Measurements from ENCODE around the gene NSFL1C. TPM values are rescaled to one million over a fixed set of nuclear protein-coding genes. Genes with fewer than 3 reads are reported as not detected.

Gene NSFL1C
- total and polyA plus RNA-seq, 9 of the 15 experiments (the other 6 are each of a cell fraction or from before 2014, with no cell fraction given) = 20.8 to 119 (median 47.0) TPM

- Histone ChIP-seq H3K9me3 (replicated peaks; ENCODE audit: control insufficient read depth, insufficient read depth, low read depth, low read length) (no peaks in the 10 kb centered on the region), H3K4me1 (replicated peaks in 1 of 2; ENCODE audit: control insufficient read depth in 2 of 2, insufficient read depth in 2 of 2, low read length in 2 of 2) (no peaks in the 10 kb centered on the region), H3K36me3 (ENCODE audit: control insufficient read depth, insufficient read depth, low read length) (no peaks in the 10 kb centered on the region), H3K9ac (ENCODE audit: insufficient read depth in 1 of 2, low read depth in 2 of 2, low read length in 2 of 2) (no peak overlapping the region), H3K9me1 (ENCODE audit: control insufficient read depth, insufficient read depth, low read length) (no peaks in the 10 kb centered on the region), H3K79me2 (ENCODE audit: control insufficient read depth, insufficient read depth, low read length) (no peaks in the 10 kb centered on the region), H3K27ac (ENCODE audit: extremely low read depth, low read depth, low read length) (no peak overlapping the region), H3K4me2 (ENCODE audit: insufficient read depth, low read length) (no peak overlapping the region), H3K4me3 (no peak overlapping the region), H2AFZ (ENCODE audit: low read depth, low read length) (no peak overlapping the region), H4K20me1 (replicated peaks; ENCODE audit: control insufficient read depth, insufficient read depth, low read length) (no peaks in the 10 kb centered on the region), H3K27me3 (ENCODE audit: control insufficient read depth in 2 of 2, insufficient read depth in 2 of 2, low read length in 2 of 2) (peaks cover 0 to 14% of the 10 kb centered on the region in 2 experiments; a peak in 4 of 5 replicates)
- in situ Hi-C loops (cut with MboI) = no loop called here
- ChIA-PET POLR2A (no interaction called here), CTCF (ENCODE audit: low intra/inter-chr PET ratio) (no interaction called here)
- intact Hi-C loops (cut with micrococcal nuclease) = no loop called here
- ATAC-seq (no peak), DNase-seq (ENCODE audit: extremely low read depth in 1 of 4, low spot score in 3 of 4) (no peak), FAIRE-seq (no peak)
- TF ChIP-seq BRF1 (IDR thresholded peaks at IDR 0.05; ENCODE audit: borderline replicate concordance, extremely low read depth, insufficient read length) (no peak), CCNT2 (IDR thresholded peaks at IDR 0.05; ENCODE audit: borderline replicate concordance, extremely low read depth, insufficient read length, low read depth, low read length) (no peak), YBX1 (IDR thresholded peaks at IDR 0.05) (no peak), IRF2 (CRISPR knock-in tag; IDR thresholded peaks at IDR 0.05) (no peak), ZBTB8A (IDR thresholded peaks at IDR 0.05; ENCODE audit: partially characterized antibody) (no peak), ZNF347 (CRISPR knock-in tag; IDR thresholded peaks at IDR 0.05; ENCODE audit: low read depth) (no peak), ZBTB1 (CRISPR knock-in tag; IDR thresholded peaks at IDR 0.05; ENCODE audit: borderline replicate concordance, low read depth) (no peak), ETV1 (tag; conservative IDR thresholded peaks at IDR 0.05; ENCODE audit: low read depth) (no peak), HDAC6 (IDR thresholded peaks at IDR 0.05; ENCODE audit: low read depth, low read length) (no peak), ZBTB26 (CRISPR knock-in tag; IDR thresholded peaks at IDR 0.05) (no peak), KDM1A (IDR thresholded peaks at IDR 0.05) (no peak), CHD1 (IDR thresholded peaks at IDR 0.05; ENCODE audit: low read length) (no peak), SMAD1 (IDR thresholded peaks at IDR 0.05; ENCODE audit: low read depth, low read length, partially characterized antibody) (no peak), ELK1 (CRISPR knock-in tag; IDR thresholded peaks at IDR 0.05) (no peak), TAL1 (IDR thresholded peaks at IDR 0.05) (no peak), SMC3 (conservative IDR thresholded peaks at IDR 0.05; ENCODE audit: insufficient read depth, low read depth, low read length) (no peak)
- WGBS (ENCODE audit: insufficient coverage, low coverage, missing lambda C conversion rate) = 0% methylated on average over 2 of the region's 2 CpGs
- BruUV-seq (replicated peaks) = no TSS peak
These were observed 19.9 kb upstream of the NSFL1C start for GRCh38 chr20:1486566-1486965.
